ENCODE results near the gene NKIRAS2.

Gene NKIRAS2

DNA sequence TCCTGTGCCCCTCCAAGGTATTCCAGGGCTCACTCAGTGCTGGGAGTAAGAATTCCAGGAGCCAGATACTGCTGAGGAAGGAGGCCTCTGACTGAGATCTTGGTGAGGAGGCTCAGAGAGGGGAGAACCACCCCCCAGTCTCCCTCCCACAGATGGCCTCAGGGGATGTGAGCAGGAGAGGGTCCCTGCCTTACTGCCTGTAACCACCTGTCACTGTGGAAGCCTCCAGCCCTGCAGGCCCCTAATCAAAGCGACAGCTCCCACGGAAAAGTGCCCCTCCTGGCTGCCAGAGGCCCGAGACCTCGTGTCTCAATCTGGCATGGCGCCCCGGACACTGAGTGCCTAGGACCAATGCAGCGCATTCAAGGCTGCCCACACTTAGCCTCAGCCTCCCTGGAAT is 38.2 kb downstream of the NKIRAS2 start:
- DNase-seq, result no peak

GRCh38 chr17:42059815-42060214 is 39.9 kb downstream of the NKIRAS2 start:
- DNase-seq, result no peak

DNA sequence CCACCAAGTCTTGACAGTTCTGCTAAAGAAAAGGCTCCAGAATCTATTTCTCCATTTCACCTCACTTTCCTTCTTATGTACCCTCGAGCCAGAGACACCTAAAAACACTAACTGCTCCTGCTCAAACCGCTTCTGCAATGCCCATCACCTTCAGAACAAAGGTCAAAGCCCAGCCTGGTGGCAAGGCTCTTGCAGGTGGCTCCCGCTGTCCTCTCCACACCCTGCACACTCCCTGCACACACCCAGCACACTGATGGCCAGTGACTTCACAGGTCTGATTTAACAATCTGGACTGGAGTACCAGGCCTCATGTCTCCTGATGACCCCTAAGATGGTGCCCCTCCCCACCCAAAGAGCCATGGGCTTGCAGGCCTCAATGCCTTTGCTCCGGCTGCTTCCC is 40.3 kb downstream of the NKIRAS2 start:
- no peak for DNase-seq

DNA sequence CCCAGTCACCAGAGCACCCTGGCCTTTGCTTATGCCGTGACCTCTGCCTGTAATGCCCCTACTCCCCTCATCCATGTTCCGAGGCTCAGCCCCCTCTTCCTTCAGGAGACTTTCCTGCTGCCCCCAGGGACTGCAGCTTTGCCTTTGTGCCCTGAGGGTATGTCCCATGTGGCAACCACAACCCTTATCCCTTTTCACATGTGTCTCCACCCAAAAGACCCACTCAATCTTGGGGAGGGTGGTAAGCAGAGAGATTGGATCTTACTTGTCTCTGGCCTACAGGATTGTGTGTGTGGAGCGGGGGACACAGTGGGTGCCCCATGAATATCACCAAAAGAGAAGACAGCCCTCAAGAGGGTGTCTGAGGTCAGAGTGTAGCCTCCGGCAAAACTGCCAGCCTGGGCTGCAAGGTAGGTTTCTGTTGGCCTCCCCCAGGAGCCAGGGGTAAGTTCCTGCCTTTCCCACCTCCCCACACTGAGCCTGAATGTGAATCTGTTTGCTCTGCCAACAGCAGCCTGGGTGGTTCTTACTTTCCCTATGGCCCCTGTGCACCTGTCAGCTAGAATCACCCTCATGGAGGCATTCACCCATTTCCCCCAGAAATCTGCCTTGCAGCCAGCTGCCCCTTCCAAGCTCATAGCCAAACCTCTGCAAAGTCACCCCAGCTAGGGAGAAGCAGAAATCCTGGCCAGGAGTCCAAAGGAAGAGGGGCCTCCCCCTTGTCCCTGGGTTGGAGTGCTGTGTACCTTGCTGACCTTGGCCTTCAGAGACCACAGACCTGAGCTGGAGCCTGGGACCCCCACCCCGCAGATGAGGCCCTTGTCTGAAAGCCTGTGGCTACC is 42.0 kb downstream of the NKIRAS2 start:
- DNase-seq, result no peak

DNA sequence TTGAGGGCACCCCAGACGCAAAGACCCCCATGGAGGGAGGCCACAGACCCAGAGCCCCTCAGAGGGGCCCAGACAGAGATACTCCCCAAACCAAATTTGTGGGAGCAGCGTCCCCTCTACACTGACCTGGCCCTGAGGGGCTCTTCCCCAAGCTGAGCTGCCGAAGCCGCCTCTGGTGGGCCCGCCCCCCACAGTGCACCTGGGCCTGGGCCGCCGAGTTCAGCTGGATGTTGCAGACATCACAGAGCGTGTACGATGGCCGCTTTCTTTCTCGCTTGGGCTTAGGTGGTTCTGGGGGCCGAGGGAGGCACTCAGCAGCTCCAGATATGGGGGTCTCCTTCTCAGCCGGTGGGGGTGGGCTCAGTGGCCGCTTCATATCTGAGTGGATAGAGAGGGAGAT is 42.8 kb downstream of the NKIRAS2 start:
- DNase-seq, result no peak

GRCh38 chr17:42065201-42065600 is 45.3 kb downstream of the NKIRAS2 start:
- no peak for DNase-seq

- peak; percentile 76 to 82 for DNase-seq
Observed at GRCh38 chr17:42067371-42068091, 47.6 kb downstream of the NKIRAS2 start.

GRCh38 chr17:42068979-42069378 is 49.1 kb downstream of the NKIRAS2 start:
- DNase-seq, result no peak

DNA sequence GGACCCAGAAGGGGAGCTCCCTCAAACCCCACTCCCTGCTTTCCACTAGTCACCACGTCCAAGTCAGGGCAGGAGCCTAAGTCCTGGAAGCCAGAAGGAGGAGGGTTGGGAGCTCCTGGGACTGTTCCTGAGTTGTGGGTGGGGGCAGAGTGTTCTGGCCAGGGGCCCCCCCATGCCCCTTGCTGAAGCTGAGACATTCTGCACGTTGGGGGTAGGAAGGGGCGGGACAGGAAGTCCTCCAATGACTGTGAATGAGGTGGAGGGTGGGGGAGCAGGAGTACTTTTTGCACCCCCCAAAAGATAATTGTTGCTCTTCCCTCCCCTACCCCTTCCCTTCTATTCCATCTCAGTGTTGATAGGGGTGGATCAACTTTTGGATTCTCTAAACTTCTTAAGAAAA is 51.9 kb downstream of the NKIRAS2 start:
- no peak for DNase-seq

DNA sequence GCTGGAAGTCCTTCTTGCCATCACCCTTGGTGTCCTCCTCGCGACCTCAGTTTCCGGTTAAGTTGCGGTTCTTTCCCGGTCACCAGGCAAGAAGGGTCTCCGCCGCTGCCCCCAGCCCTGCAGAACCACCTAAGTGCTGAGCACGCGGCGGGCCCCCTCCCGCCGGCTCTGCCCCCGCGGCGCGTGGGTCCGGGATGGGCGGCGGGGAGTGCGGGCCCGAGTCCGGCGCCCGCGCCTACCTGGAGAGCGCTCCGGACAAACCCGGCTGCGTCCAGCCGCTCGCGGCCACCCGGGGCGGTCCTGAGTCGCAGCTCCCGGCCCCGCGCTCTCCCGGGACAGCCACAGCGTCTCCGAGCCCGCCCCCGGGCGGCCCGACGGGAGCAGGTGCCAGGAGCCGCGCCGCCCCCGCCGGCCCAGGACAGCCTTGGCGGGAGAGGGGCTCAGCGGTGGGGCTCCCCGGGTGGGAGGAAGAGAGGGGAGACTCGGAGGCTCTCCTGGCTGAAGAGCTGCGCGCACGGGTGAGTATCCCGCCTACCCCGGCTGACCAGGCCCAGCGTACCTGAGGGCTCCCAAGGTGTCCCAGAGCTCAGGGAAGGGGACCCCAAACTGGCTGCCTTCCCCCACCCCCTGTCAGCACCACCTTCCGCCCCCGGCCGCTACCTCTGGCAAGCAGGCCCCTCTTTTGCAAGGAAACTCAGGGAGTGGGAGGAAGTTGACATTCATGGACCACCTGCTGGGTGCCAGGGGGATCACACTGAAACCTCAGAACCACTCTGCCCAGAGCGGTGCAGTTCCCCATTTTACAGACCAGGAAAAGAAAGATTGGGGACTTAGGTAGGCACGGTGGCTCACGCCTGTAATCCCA is 52.7 kb downstream of the NKIRAS2 start:
- no peak for DNase-seq

Measured in stimulated activated CD4-positive, alpha-beta T cell treated with anti-CD3 and anti-CD28 coated beads, Interleukin-2, amount 100 ng/mL, for 48 hours (primary cell).